GM08714 (cell line): ENCODE results near the gene ROCK2.

Experiments used
- H3K4me3 ChIP-seq: fragments of 200-500 bp; sonication (Bioruptor generic); 2 replicates; pipeline ENCODE4 v1.5.1; 2014; ENCODE audit warnings: mild to moderate bottlenecking, low read length, inconsistent platforms
- ZNF274 ChIP-seq: IDR thresholded peaks from 2 replicates; pipeline ENCODE4 v1.6.1; 2012; ENCODE audit warnings: mild to moderate bottlenecking, low read depth, low read length

The ROCK2 gene

DNA sequence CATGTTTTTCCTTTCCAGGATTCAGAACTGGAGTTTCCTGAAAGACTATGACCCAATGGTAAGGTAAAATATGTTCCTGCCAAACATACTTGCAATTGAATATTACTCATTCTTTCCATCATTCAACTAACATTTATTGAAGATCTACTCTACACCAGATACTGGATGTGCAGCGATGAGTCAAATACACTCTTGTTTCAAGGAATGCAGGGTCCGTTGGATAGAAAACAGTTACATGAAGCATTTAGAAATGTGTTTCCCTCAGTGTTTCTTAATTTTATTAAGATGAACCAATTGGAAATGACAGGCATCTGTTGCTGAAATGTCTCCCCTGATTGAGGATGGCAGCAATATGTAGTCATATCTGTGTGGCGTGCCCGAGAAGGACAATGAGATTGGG lies 203.9 kb downstream of the ROCK2 start:
- no peak overlapping the region for H3K4me3 ChIP-seq
- TF ChIP-seq ZNF274 = no peak

DNA sequence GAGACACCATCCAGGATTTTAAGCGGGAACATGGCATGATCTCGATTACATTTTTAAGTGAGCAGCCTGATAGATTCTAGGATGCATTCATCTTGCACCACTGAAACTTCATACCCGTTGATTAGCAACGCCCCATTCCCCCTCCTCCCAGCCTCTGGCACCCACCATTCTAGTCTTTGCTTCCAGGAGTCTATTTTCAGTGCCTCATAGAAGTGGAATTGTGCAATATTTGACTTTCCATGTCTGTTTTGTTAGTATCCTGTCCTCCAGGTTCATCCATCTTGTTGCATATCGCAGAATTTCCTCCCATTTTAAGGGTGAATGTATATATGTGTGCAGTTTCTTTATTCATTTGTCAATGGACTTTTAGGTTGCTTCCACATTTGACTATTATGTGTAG lies 210.1 kb downstream of the ROCK2 start:
- no peak overlapping the region for H3K4me3 ChIP-seq
- TF ChIP-seq ZNF274 = no peak

GRCh38 chr2:11133936-11134320 lies 210.5 kb downstream of the ROCK2 start:
- TF ChIP-seq ZNF274 = no peak
- H3K4me3 ChIP-seq = no peak overlapping the region

- peak overlapping the region; percentile 19; the same call in 1 of the 2 replicates for H3K4me3 ChIP-seq
- no peak for TF ChIP-seq ZNF274
These were observed 211.0 kb downstream of the ROCK2 start for GRCh38 chr2:11133238-11133935.

DNA sequence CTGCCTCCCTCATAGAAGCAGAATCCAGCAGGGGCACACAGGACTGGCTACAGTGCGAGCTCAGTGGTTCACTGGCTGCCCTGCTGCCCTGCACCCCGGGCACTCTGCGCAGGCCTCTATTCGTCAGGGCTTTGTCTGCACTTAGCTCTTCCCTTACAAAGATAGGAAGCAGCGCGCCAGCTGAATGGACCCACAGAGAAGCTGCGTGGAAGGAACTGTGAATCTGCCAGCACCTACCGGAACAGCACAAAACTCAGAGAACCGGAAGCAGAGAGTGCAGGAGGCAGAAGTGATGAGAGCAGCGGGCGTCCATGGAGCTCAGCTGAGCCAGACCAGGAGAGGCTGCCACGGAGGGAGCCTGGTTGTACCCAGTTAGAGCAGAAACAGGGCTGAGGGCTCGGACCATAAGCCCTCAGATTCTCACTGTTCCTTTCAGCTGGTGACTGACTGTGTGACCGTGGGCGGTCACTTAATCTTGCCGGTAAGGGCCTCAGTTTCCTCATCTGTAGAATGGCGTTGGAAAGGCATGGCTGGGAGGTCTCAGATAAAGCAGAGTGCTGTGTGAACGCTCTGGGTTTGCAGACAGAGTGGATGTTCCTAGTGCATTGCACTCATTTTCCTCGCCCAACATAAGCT lies 212.3 kb downstream of the ROCK2 start:
- no peak for TF ChIP-seq ZNF274
- H3K4me3 ChIP-seq = no peak overlapping the region

GRCh38 chr2:11131166-11131920 lies 213.1 kb downstream of the ROCK2 start:
- no peak for TF ChIP-seq ZNF274
- H3K4me3 ChIP-seq = no peak overlapping the region
